HCT116 (cell line): ENCODE results near the gene FAR2. TPM values are rescaled to one million over a fixed set of nuclear protein-coding genes. Genes with fewer than 3 reads are reported as not detected.
"Not testable (repeated sequence)": the region's sequence is repeated elsewhere in the genome, so short reads cannot be mapped to it uniquely, and the experiment has no call there.

Source experiments
- ATAC-seq: fragments of 200-7000 bp; cut with Tn5 transposase; 2 replicates; pipeline ENCODE4 v1.9.1; 2020; ENCODE audit warnings: mild to moderate bottlenecking, moderate library complexity
- BruUV-seq: library from RNA; stranded (reverse); fragments of 400-500 nt; replicated peaks from 2 replicates; lab custom pipeline; 2021; lab: Mats Ljungman, UMichigan
- CTCF ChIA-PET: fragments of 300-600 bp; sonication (Branson Sonifier 250); formaldehyde crosslinking; loops from one replicate; lab custom pipeline; 2021; ENCODE audit warnings: antibody characterized with exemption; lab: Charles Lee
- POLR2A ChIA-PET: fragments of 300-600, 350-600 bp; sonication (Branson Sonifier 250); formaldehyde crosslinking; loops from one replicate; lab custom pipeline; 2021; ENCODE audit warnings: antibody characterized with exemption; lab: Charles Lee
- RAD21 ChIA-PET, 2 experiments: fragments of 300-600 bp; sonication (Branson Sonifier 250); formaldehyde crosslinking; loops; one replicate each; lab custom pipeline; 2023; ENCODE audit warnings: low total read pairs in 2 of 2; ENCODE audit not compliant: uncharacterized antibody in 2 of 2, unreplicated experiment in 2 of 2, low non-redundant PET in 1 of 2; lab: Charles Lee
- DNase-seq: peaks from one replicate; pipeline ENCODE4 v3.0.0-alpha.2; 2010; ENCODE audit warnings: low read depth, low spot score
- H2AFZ ChIP-seq: fragments of 200-600 bp; shearing (Covaris generic), sonication (generic); 2 replicates; pipeline ENCODE4 v1.6.1; 2017; ENCODE audit warnings: low read depth, mixed run types, mixed read lengths, antibody characterized with exemption, low read length; ENCODE audit not compliant: poor library complexity, severe bottlenecking
- H3K27ac ChIP-seq: 2 replicates; pipeline ENCODE4 v1.5.1; 2012; ENCODE audit warnings: low read depth, low read length
- H3K27me3 ChIP-seq: fragments of 200-600 bp; sonication (generic); 2 replicates; pipeline ENCODE4 v1.6.1; 2016; ENCODE audit warnings: mixed run types, low read length, mixed read lengths; ENCODE audit not compliant: insufficient read depth
- H3K36me3 ChIP-seq, 2 experiments: fragments of 200-500 bp in 1 of 2; fragments of 200-600 bp in 1 of 2; sonication (Bioruptor generic) in 1 of 2; sonication (generic) in 1 of 2; 2 replicates each; pipeline versions ENCODE4 v1.5.1 to v1.6.1; 2014 to 2016; ENCODE audit warnings: low read length in 2 of 2, inconsistent platforms in 1 of 2, mixed read lengths in 1 of 2, mixed run types in 1 of 2; ENCODE audit not compliant: insufficient read depth in 2 of 2, control insufficient read depth in 1 of 2
- H3K4me1 ChIP-seq, 2 experiments: fragments of 200-600 bp in 1 of 2; sonication (generic) in 1 of 2; 2 replicates each; pipeline versions ENCODE4 v1.5.1 to v1.6.1; 2012 to 2017; ENCODE audit warnings: low read length in 2 of 2, inconsistent platforms in 1 of 2, mild to moderate bottlenecking in 1 of 2, mixed read lengths in 1 of 2, mixed run types in 1 of 2, moderate library complexity in 1 of 2; ENCODE audit not compliant: insufficient read depth in 2 of 2, control insufficient read depth in 1 of 2
- H3K4me2 ChIP-seq: fragments of 200-600 bp; sonication (generic); 2 replicates; pipeline ENCODE4 v1.6.1; 2017; ENCODE audit warnings: mixed run types, low read length, mixed read lengths
- H3K4me3 ChIP-seq, 2 experiments: fragments of 200-600 bp in 1 of 2; sonication (generic) in 1 of 2; replicated peaks in 1 of 2; 2 replicates each; pipeline ENCODE4 v1.5.1; 2011 to 2016; ENCODE audit warnings: low read length in 2 of 2, control low read depth in 1 of 2, low read depth in 1 of 2, mild to moderate bottlenecking in 1 of 2, mixed read lengths in 1 of 2, mixed run types in 1 of 2
- H3K79me2 ChIP-seq: fragments of 200-600 bp; sonication (generic); 2 replicates; pipeline ENCODE4 v1.6.1; 2017; ENCODE audit warnings: mild to moderate bottlenecking, mixed run types, low read length, moderate library complexity, mixed read lengths; ENCODE audit not compliant: insufficient read depth
- H3K9ac ChIP-seq: fragments of 200-600 bp; sonication (generic); 2 replicates; pipeline ENCODE4 v1.6.1; 2016; ENCODE audit warnings: low read length, mixed read lengths
- H3K9me2 ChIP-seq: fragments of 200-600 bp; sonication (generic), shearing (Covaris generic); 2 replicates; pipeline ENCODE4 v1.6.1; 2017; ENCODE audit warnings: mixed run types, mild to moderate bottlenecking, moderate library complexity; ENCODE audit not compliant: insufficient read depth
- H3K9me3 ChIP-seq, 2 experiments: fragments of 200-500 bp in 1 of 2; fragments of 200-600 bp in 1 of 2; sonication (Bioruptor generic) in 1 of 2; sonication (generic) in 1 of 2; 2 replicates each; pipeline ENCODE4 v1.6.1; 2014 to 2017; ENCODE audit warnings: low read length in 2 of 2, mixed read lengths in 2 of 2, inconsistent platforms in 1 of 2, low read depth in 1 of 2, mild to moderate bottlenecking in 1 of 2, mixed run types in 1 of 2, moderate library complexity in 1 of 2; ENCODE audit not compliant: control insufficient read depth in 1 of 2, insufficient read depth in 1 of 2
- H4K20me1 ChIP-seq: fragments of 200-600 bp; sonication (generic), shearing (Covaris generic); 2 replicates; pipeline ENCODE4 v1.6.1; 2017; ENCODE audit warnings: mixed run types, mild to moderate bottlenecking, moderate library complexity; ENCODE audit not compliant: insufficient read depth
- CEBPB ChIP-seq: IDR thresholded peaks from 2 replicates; pipeline ENCODE4 v1.6.1; 2012; ENCODE audit warnings: low read depth
- EZH2 ChIP-seq: fragments of 200-600 bp; sonication (generic); IDR thresholded peaks from 2 replicates; pipeline ENCODE4 v1.6.1; 2017; ENCODE audit warnings: antibody characterized with exemption, mixed run types
- FOSL1 ChIP-seq: IDR thresholded peaks from 2 replicates; pipeline ENCODE4 v1.6.1; 2012; ENCODE audit warnings: low read depth
- SP1 ChIP-seq: IDR thresholded peaks from 2 replicates; pipeline ENCODE4 v1.6.1; 2012; ENCODE audit warnings: low read depth
- TCF7L2 ChIP-seq: IDR thresholded peaks from 2 replicates; pipeline ENCODE4 v1.7.0; 2011; ENCODE audit warnings: borderline replicate concordance, inconsistent platforms; ENCODE audit not compliant: insufficient read depth, insufficient read length; ENCODE audit errors: extremely low read depth
- intact Hi-C: fragments of 100-400 bp; cut with micrococcal nuclease; formaldehyde crosslinking; loops from 2 replicates; pipeline ENCODE4 v1.10.0; 2022
- total RNA-seq: library from RNA; stranded (reverse); gene quantifications from one replicate; pipeline ENCODE4 v1.2.1, GENCODE V29; 2021; ENCODE audit not compliant: unreplicated experiment
- TF ChIP-seq, protein P1 (sequence below): IDR thresholded peaks from 2 replicates; pipeline ENCODE4 v1.6.1; 2011; ENCODE audit warnings: mild to moderate bottlenecking, low read length, moderate library complexity; ENCODE audit not compliant: insufficient replicate concordance; ENCODE audit errors: extremely low read depth
- TF ChIP-seq, protein P2 (sequence below): IDR thresholded peaks from 2 replicates; pipeline ENCODE4 v1.6.1; 2012

The FAR2 gene
- total RNA-seq, 1 experiment from 2014 or later: 9.7 TPM

DNA sequence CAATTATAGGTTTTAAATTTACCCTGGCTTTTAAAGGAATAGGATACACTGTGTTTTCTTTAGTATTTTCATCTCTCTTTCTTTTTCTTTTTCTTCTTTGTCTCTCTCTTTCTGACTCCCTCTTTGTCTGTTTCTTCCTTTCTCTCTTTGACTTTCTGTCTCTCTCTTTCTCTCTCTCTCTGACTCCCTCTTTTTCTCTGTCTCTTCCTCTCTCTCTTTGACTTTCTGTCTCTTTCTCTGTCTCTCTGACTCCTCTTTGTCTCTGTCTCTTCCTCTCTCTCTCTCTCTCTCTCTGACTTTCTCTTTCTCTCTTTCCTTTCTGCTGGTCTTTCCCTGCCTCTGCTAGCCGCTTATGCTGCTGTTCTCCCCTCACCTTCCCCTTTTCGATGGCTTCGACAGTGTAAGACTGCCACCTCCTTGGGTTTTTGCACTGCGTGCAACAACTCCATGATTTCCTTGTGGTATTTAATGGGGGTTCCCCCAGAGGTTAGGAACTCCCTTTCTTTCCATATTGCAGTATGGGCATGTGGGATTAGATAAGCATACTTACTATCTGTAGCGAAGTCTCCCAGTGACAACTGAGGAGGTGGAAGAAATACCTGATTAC lies 21.5 kb downstream of the FAR2 start:
- H4K20me1 ChIP-seq, H3K4me2 ChIP-seq, H3K9ac ChIP-seq, H3K27me3 ChIP-seq, H3K4me3 ChIP-seq, ATAC-seq, intact Hi-C loops, H3K79me2 ChIP-seq, BruUV-seq, H2AFZ ChIP-seq, CTCF ChIA-PET, RAD21 ChIA-PET, H3K9me3 ChIP-seq, POLR2A ChIA-PET, H3K4me1 ChIP-seq, H3K9me2 ChIP-seq, DNase-seq, H3K36me3 ChIP-seq, H3K27ac ChIP-seq: not testable (repeated sequence)

DNA sequence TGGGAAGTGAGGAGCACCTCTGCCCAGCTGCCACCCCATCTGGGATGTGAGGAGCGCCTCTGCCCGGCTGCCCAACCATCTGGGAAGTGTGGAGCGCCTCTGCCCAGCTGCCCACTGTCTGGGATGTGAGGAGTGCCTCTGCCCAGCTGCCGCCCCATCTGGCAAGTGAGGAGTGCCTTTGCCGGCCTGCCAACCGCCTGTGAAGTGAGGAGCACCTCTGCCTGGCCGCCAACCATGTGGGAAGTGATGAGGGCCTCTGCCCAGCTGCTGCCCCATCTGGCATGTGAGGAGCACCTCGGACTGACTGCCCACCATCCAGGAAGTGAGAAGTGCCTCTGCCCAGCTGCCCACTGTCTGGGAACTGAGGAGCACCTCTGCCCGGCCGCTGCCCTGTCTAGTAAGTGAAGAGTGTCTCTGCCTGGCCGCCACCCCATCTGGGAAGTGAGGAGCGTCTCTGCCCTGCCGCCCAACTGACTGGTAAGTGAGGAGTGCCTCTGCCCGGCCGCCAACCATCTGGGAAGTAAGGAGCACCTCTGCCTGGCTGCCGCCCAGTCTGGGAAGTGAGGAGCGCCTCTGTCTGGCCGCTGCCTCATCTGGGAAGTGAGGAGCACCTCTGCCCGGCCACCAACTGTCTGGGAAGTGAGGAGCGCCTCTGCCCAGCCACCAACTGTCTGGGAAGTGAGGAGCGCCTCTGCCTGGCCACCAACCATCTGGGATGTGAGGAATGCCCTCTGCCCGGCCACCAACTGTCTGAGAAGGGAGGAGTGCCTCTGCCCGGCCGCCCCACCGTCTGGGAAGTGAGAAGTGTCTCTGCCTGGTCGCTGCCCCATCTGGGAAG lies 22.6 kb downstream of the FAR2 start:
- Histone ChIP-seq H2AFZ (no peak overlapping the region), H3K27me3 (no peaks in the 10 kb centered on the region), H3K4me2 (no peak overlapping the region), H3K9ac (no peak overlapping the region), H4K20me1 (no peaks in the 10 kb centered on the region), H3K9me2 (no peaks in the 10 kb centered on the region), H3K36me3 (no peaks in the 10 kb centered on the region), H3K79me2 (no peaks in the 10 kb centered on the region), H3K9me3 (no peaks in the 10 kb centered on the region), H3K27ac (no peak overlapping the region), H3K4me1 (no peaks in the 10 kb centered on the region), H3K4me3 (no peak overlapping the region)
- BruUV-seq: no TSS peak
- ATAC-seq (no peak), DNase-seq (no peak)
- CTCF ChIA-PET: no interaction called here
- TF ChIP-seq EZH2 (no peak), TCF7L2 (no peak), CEBPB (no peak), FOSL1 (no peak), SP1 (no peak)
- TF ChIP-seq, protein P1, sequence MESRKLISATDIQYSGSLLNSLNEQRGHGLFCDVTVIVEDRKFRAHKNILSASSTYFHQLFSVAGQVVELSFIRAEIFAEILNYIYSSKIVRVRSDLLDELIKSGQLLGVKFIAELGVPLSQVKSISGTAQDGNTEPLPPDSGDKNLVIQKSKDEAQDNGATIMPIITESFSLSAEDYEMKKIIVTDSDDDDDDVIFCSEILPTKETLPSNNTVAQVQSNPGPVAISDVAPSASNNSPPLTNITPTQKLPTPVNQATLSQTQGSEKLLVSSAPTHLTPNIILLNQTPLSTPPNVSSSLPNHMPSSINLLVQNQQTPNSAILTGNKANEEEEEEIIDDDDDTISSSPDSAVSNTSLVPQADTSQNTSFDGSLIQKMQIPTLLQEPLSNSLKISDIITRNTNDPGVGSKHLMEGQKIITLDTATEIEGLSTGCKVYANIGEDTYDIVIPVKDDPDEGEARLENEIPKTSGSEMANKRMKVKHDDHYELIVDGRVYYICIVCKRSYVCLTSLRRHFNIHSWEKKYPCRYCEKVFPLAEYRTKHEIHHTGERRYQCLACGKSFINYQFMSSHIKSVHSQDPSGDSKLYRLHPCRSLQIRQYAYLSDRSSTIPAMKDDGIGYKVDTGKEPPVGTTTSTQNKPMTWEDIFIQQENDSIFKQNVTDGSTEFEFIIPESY: no peak
- TF ChIP-seq, protein P2, sequence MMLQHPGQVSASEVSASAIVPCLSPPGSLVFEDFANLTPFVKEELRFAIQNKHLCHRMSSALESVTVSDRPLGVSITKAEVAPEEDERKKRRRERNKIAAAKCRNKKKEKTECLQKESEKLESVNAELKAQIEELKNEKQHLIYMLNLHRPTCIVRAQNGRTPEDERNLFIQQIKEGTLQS: no peak
- POLR2A ChIA-PET: no interaction called here
- intact Hi-C loops: no loop called here
- RAD21 ChIA-PET: no interaction called here
